Activated T-helper 1 cell treated with anti-CD3 and anti-CD28 coated beads, Interleukin-12 subunit alpha, Interleukin-12 subunit beta, Interleukin-2, Interleukin-4 antibody, amounts not matched to agents 30 ng/mL and 10 ng/mL and 1 ng/mL, durations not matched to agents 14 hours and 24 hours and 36 hours (primary cell): ENCODE measurements around the gene LRRTM4. TPM values are rescaled to one million over a fixed set of nuclear protein-coding genes. Genes with fewer than 3 reads are reported as not detected.

Experiments used
- DNase-seq: peaks from one replicate; pipeline ENCODE4 v3.0.0; 2021; ENCODE audit warnings: low spot score
- H3K27ac Mint-ChIP-seq: one replicate; pipeline ENCODE4 v1.8.0; 2021; ENCODE audit warnings: mild to moderate bottlenecking, mixed read lengths
- H3K27me3 Mint-ChIP-seq: one replicate; pipeline ENCODE4 v1.8.0; 2022; ENCODE audit warnings: mild to moderate bottlenecking, moderate library complexity, mixed read lengths; ENCODE audit not compliant: insufficient read depth
- H3K36me3 Mint-ChIP-seq: one replicate; pipeline ENCODE4 v1.8.0; 2021; ENCODE audit warnings: low read depth, mixed read lengths
- H3K4me1 Mint-ChIP-seq: one replicate; pipeline ENCODE4 v1.8.0; 2021; ENCODE audit warnings: low read depth, mixed read lengths
- H3K4me3 Mint-ChIP-seq: one replicate; pipeline ENCODE4 v1.8.0; 2021; ENCODE audit warnings: mild to moderate bottlenecking, moderate library complexity, mixed read lengths
- H3K9me3 Mint-ChIP-seq: one replicate; pipeline ENCODE4 v1.8.0; 2021; ENCODE audit warnings: mixed read lengths
- intact Hi-C: fragments of 100-400 bp; cut with micrococcal nuclease; formaldehyde crosslinking; loops from one replicate; pipeline ENCODE4 v1.15.1; 2024
- total RNA-seq: library from RNA; stranded (reverse); gene quantifications from 2 replicates; pipeline ENCODE4 v1.2.3, GENCODE V29; 2022

LRRTM4 gene
- total RNA-seq, 1 donor from 2014 or later = not detected

- Mint-ChIP-seq H3K9me3 (peaks cover 4% of the 10 kb centered on the region), H3K27ac (no peak overlapping the region), H3K36me3 (no peaks in the 10 kb centered on the region), H3K4me3 (no peak overlapping the region), H3K27me3 (no peaks in the 10 kb centered on the region), H3K4me1 (no peaks in the 10 kb centered on the region)
- DNase-seq = no peak
- intact Hi-C loops = no loop called here
Measured at GRCh38 chr2:77348821-77349220, 173.4 kb downstream of the LRRTM4 start.

- DNase-seq = no peak
- Mint-ChIP-seq H3K9me3 (peaks cover 37% of the 10 kb centered on the region), H3K4me3 (no peak overlapping the region), H3K27ac (no peak overlapping the region), H3K36me3 (no peaks in the 10 kb centered on the region), H3K4me1 (no peaks in the 10 kb centered on the region), H3K27me3 (no peaks in the 10 kb centered on the region)
- intact Hi-C loops = no loop called here
Measured at GRCh38 chr2:77336013-77336412, 186.2 kb downstream of the LRRTM4 start.

- no peaks in the 10 kb centered on the region for H3K36me3 Mint-ChIP-seq
- intact Hi-C loops = no loop called here
- H3K4me1 Mint-ChIP-seq = no peaks in the 10 kb centered on the region
- H3K27ac Mint-ChIP-seq = no peak overlapping the region
- no peak for DNase-seq
- H3K27me3 Mint-ChIP-seq = no peaks in the 10 kb centered on the region
- peaks cover 14% of the 10 kb centered on the region for H3K9me3 Mint-ChIP-seq
- H3K4me3 Mint-ChIP-seq = no peak overlapping the region
Measured at GRCh38 chr2:77328134-77328931, 193.8 kb downstream of the LRRTM4 start.

DNA sequence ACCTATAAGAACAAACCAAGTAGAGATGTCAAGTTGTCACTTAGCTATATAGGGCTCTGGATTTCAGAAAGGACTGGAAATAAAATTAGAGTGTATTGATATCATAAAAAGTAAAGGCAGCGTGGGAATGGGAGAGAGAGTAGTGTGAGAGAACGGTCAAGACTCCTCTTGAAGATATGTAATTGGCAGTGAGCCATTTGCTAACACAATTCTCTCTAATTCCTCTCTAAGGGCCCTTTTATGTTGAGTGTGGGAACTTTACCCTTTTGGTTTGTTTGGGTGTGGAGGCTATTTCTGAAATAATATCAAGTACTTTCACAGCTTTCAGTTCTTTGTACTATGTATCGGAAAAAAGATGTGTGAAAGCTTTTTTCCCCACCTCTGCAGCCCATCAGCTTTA lies 196.8 kb downstream of the LRRTM4 start:
- no peaks in the 10 kb centered on the region for H3K36me3 Mint-ChIP-seq
- no peak overlapping the region for H3K4me3 Mint-ChIP-seq
- DNase-seq = no peak
- H3K4me1 Mint-ChIP-seq = no peaks in the 10 kb centered on the region
- no peak overlapping the region for H3K27ac Mint-ChIP-seq
- peaks cover 14% of the 10 kb centered on the region for H3K9me3 Mint-ChIP-seq
- H3K27me3 Mint-ChIP-seq = no peaks in the 10 kb centered on the region
- intact Hi-C loops = no loop called here

GRCh38 chr2:77322431-77322830 lies 199.7 kb downstream of the LRRTM4 start:
- no peaks in the 10 kb centered on the region for H3K4me1 Mint-ChIP-seq
- peaks cover 8% of the 10 kb centered on the region for H3K9me3 Mint-ChIP-seq
- H3K4me3 Mint-ChIP-seq = no peak overlapping the region
- H3K27me3 Mint-ChIP-seq = no peaks in the 10 kb centered on the region
- no peak for DNase-seq
- intact Hi-C loops = no loop called here
- H3K36me3 Mint-ChIP-seq = no peaks in the 10 kb centered on the region
- no peak overlapping the region for H3K27ac Mint-ChIP-seq

- no peak for DNase-seq
- H3K27ac Mint-ChIP-seq = no peak overlapping the region
- H3K4me1 Mint-ChIP-seq = no peaks in the 10 kb centered on the region
- no peaks in the 10 kb centered on the region for H3K27me3 Mint-ChIP-seq
- H3K4me3 Mint-ChIP-seq = no peak overlapping the region
- intact Hi-C loops = no loop called here
- H3K36me3 Mint-ChIP-seq = no peaks in the 10 kb centered on the region
- peaks cover 6% of the 10 kb centered on the region for H3K9me3 Mint-ChIP-seq
Measured at GRCh38 chr2:77314721-77315120, 207.5 kb downstream of the LRRTM4 start.

GRCh38 chr2:77310416-77310815 lies 211.8 kb downstream of the LRRTM4 start:
- intact Hi-C loops = no loop called here
- H3K27ac Mint-ChIP-seq = no peak overlapping the region
- DNase-seq = no peak
- H3K36me3 Mint-ChIP-seq = no peaks in the 10 kb centered on the region
- no peaks in the 10 kb centered on the region for H3K4me1 Mint-ChIP-seq
- H3K27me3 Mint-ChIP-seq = no peaks in the 10 kb centered on the region
- no peak overlapping the region for H3K4me3 Mint-ChIP-seq
- peaks cover 9% of the 10 kb centered on the region for H3K9me3 Mint-ChIP-seq

GRCh38 chr2:77309725-77310124 lies 212.5 kb downstream of the LRRTM4 start:
- H3K4me3 Mint-ChIP-seq = no peak overlapping the region
- no peak for DNase-seq
- H3K4me1 Mint-ChIP-seq = no peaks in the 10 kb centered on the region
- intact Hi-C loops = no loop called here
- H3K27me3 Mint-ChIP-seq = no peaks in the 10 kb centered on the region
- H3K9me3 Mint-ChIP-seq = peaks cover 9% of the 10 kb centered on the region
- no peaks in the 10 kb centered on the region for H3K36me3 Mint-ChIP-seq
- H3K27ac Mint-ChIP-seq = no peak overlapping the region

GRCh38 chr2:77301441-77301840 lies 220.7 kb downstream of the LRRTM4 start:
- no peaks in the 10 kb centered on the region for H3K36me3 Mint-ChIP-seq
- peaks cover 5% of the 10 kb centered on the region for H3K9me3 Mint-ChIP-seq
- intact Hi-C loops = no loop called here
- H3K27me3 Mint-ChIP-seq = no peaks in the 10 kb centered on the region
- no peak overlapping the region for H3K4me3 Mint-ChIP-seq
- no peak overlapping the region for H3K27ac Mint-ChIP-seq
- no peaks in the 10 kb centered on the region for H3K4me1 Mint-ChIP-seq
- no peak for DNase-seq

DNA sequence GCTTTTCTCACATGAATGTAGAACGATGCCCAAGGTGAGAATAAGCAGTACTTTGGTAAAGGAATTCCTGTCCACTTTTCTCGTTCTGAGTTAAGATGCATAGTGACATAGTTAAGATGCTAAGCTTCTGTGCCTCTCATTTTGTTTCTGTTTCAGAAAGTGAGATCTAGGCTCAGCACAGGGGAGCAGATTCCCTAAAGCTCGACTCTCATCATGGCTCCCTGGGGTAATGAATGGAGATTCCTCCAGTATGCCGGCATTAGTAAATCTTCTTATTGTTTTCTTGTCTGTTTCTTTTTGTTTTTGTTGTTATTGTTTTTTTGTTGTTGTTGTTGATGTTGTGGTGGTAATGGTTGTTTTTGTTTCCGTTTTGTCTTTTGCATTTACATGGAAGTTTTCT lies 225.4 kb downstream of the LRRTM4 start:
- Mint-ChIP-seq H3K36me3 (no peaks in the 10 kb centered on the region), H3K27ac (no peak overlapping the region), H3K27me3 (no peaks in the 10 kb centered on the region), H3K4me1 (no peaks in the 10 kb centered on the region), H3K9me3 (peaks cover 3% of the 10 kb centered on the region), H3K4me3 (no peak overlapping the region)
- intact Hi-C loops = no loop called here
- no peak for DNase-seq

GRCh38 chr2:77294474-77294873 lies 227.7 kb downstream of the LRRTM4 start:
- Mint-ChIP-seq H3K36me3 (no peaks in the 10 kb centered on the region), H3K27ac (no peak overlapping the region), H3K4me3 (no peak overlapping the region), H3K27me3 (no peaks in the 10 kb centered on the region), H3K9me3 (peaks cover 8% of the 10 kb centered on the region), H3K4me1 (no peaks in the 10 kb centered on the region)
- intact Hi-C loops = no loop called here
- DNase-seq = no peak

GRCh38 chr2:77284353-77284752 lies 237.8 kb downstream of the LRRTM4 start:
- Mint-ChIP-seq H3K4me1 (no peaks in the 10 kb centered on the region), H3K9me3 (peaks cover 17% of the 10 kb centered on the region), H3K27me3 (no peaks in the 10 kb centered on the region), H3K4me3 (no peak overlapping the region), H3K36me3 (no peaks in the 10 kb centered on the region), H3K27ac (no peak overlapping the region)
- intact Hi-C loops = no loop called here
- DNase-seq = no peak

DNA sequence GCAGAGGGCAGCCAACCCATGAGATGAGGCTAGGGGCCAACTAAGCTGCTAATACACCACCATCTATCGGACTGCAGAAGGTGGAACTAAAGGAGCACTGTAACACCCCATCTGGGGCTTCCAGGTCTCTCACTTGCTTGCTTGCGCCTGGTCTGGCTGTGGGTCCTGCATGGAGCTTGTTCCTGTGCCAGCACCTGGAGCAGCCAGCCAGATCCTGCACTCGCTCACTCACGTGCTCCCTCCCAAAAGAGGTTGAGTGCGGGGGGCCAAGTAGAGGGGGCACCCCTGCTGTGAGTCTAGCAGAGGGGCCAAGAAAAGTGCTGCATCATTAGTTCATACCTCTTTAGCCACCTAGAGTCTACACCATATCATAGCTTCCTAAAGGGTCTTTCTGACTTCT lies 250.9 kb downstream of the LRRTM4 start:
- Mint-ChIP-seq H3K4me3 (no peak overlapping the region), H3K27me3 (no peaks in the 10 kb centered on the region), H3K27ac (no peak overlapping the region), H3K4me1 (no peaks in the 10 kb centered on the region), H3K36me3 (no peaks in the 10 kb centered on the region), H3K9me3 (peaks cover 25% of the 10 kb centered on the region)
- intact Hi-C loops = no loop called here
- DNase-seq = no peak

DNA sequence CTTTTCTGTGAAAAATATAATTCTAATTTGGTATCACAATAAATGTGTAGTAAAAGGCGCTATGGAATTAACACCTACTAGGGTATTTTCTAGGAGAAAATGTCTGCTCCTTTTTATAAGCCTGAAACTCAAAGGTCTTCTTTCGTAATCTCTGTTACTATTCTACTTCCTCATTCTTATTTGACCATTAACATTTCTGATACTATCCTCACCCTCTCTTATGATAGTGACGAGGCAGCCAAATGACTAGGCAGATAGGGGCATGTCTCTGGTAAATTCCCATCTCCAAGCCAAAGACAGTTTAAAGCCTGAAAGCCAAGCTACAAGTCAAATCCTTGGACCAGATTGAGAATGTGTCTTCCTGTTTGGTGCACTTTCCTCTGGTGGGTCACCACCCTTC lies 251.7 kb downstream of the LRRTM4 start:
- H3K27me3 Mint-ChIP-seq = no peaks in the 10 kb centered on the region

More for the DNA sequence above, 251.7 kb downstream of the LRRTM4 start:
- no peak overlapping the region for H3K4me3 Mint-ChIP-seq
- DNase-seq = no peak
- H3K27ac Mint-ChIP-seq = no peak overlapping the region
- intact Hi-C loops = no loop called here
- no peaks in the 10 kb centered on the region for H3K36me3 Mint-ChIP-seq
- peaks cover 27% of the 10 kb centered on the region for H3K9me3 Mint-ChIP-seq
- no peaks in the 10 kb centered on the region for H3K4me1 Mint-ChIP-seq
